Measurements from ENCODE around the gene NFATC1.

NFATC1 gene

GRCh38 chr18:79469309-79469708 lies 73.6 kb downstream of the NFATC1 start:
- H3K4me3 ChIP-seq (replicated peaks; ENCODE audit: low read depth, low read length) = no peak overlapping the region
- H3K36me3 ChIP-seq (ENCODE audit: control insufficient read depth, insufficient read depth, low read length) = no peaks in the 10 kb centered on the region
- H3K27me3 ChIP-seq (replicated peaks; ENCODE audit: control insufficient read depth, insufficient read depth, low read length) = no peaks in the 10 kb centered on the region
- DNase-seq (ENCODE audit: extremely low read depth, insufficient read length) = no peak
- TF ChIP-seq CTCF (IDR thresholded peaks at IDR 0.05; ENCODE audit: insufficient read depth, low read length, poor library complexity, severe bottlenecking) = no peak

- no peak for DNase-seq (ENCODE audit: extremely low read depth, insufficient read length)
- Histone ChIP-seq H3K4me3 (replicated peaks; ENCODE audit: low read depth, low read length) (no peak overlapping the region), H3K36me3 (ENCODE audit: control insufficient read depth, insufficient read depth, low read length) (no peaks in the 10 kb centered on the region), H3K27me3 (replicated peaks; ENCODE audit: control insufficient read depth, insufficient read depth, low read length) (no peaks in the 10 kb centered on the region)
- TF ChIP-seq CTCF (IDR thresholded peaks at IDR 0.05; ENCODE audit: insufficient read depth, low read length, poor library complexity, severe bottlenecking) = no peak
These were observed 74.2 kb downstream of the NFATC1 start for GRCh38 chr18:79469751-79470505.

- no peaks in the 10 kb centered on the region for H3K27me3 ChIP-seq (replicated peaks; ENCODE audit: control insufficient read depth, insufficient read depth, low read length)
- no peak for TF ChIP-seq CTCF (IDR thresholded peaks at IDR 0.05; ENCODE audit: insufficient read depth, low read length, poor library complexity, severe bottlenecking)
These were observed 74.8 kb downstream of the NFATC1 start for GRCh38 chr18:79470547-79470946.

GRCh38 chr18:79471046-79471445 lies 75.3 kb downstream of the NFATC1 start:
- H3K36me3 ChIP-seq (ENCODE audit: control insufficient read depth, insufficient read depth, low read length) = no peaks in the 10 kb centered on the region

More at GRCh38 chr18:79470547-79470946, 74.8 kb downstream of the NFATC1 start:
- Histone ChIP-seq H3K36me3 (ENCODE audit: control insufficient read depth, insufficient read depth, low read length) (no peaks in the 10 kb centered on the region), H3K4me3 (replicated peaks; ENCODE audit: low read depth, low read length) (no peak overlapping the region)
- no peak for DNase-seq (ENCODE audit: extremely low read depth, insufficient read length)

GRCh38 chr18:79471597-79471996 lies 75.9 kb downstream of the NFATC1 start:
- TF ChIP-seq CTCF (IDR thresholded peaks at IDR 0.05; ENCODE audit: insufficient read depth, low read length, poor library complexity, severe bottlenecking) = no peak
- DNase-seq (ENCODE audit: extremely low read depth, insufficient read length) = no peak
- Histone ChIP-seq H3K36me3 (ENCODE audit: control insufficient read depth, insufficient read depth, low read length) (no peaks in the 10 kb centered on the region), H3K27me3 (replicated peaks; ENCODE audit: control insufficient read depth, insufficient read depth, low read length) (no peaks in the 10 kb centered on the region), H3K4me3 (replicated peaks; ENCODE audit: low read depth, low read length) (no peak overlapping the region)

More at GRCh38 chr18:79471046-79471445, 75.3 kb downstream of the NFATC1 start:
- no peaks in the 10 kb centered on the region for H3K27me3 ChIP-seq (replicated peaks; ENCODE audit: control insufficient read depth, insufficient read depth, low read length)
- no peak for DNase-seq (ENCODE audit: extremely low read depth, insufficient read length)
- TF ChIP-seq CTCF (IDR thresholded peaks at IDR 0.05; ENCODE audit: insufficient read depth, low read length, poor library complexity, severe bottlenecking) = no peak
- H3K4me3 ChIP-seq (replicated peaks; ENCODE audit: low read depth, low read length) = no peak overlapping the region

Data from GM06990 (cell line).